BE2C (cell line): Measurements from ENCODE around the gene POU1F1.

ENCODE experiments used
- DNase-seq: peaks from one replicate; pipeline ENCODE4 v3.0.0-alpha.2; 2020
- H3K27me3 ChIP-seq: fragments of 250-450 bp; sonication (Bioruptor Pico); 2 replicates; pipeline ENCODE4 v1.5.1; 2020; ENCODE audit warnings: mild to moderate bottlenecking
- H3K36me3 ChIP-seq: fragments of 250-450 bp; sonication (Bioruptor Pico); 2 replicates; pipeline ENCODE4 v1.5.1; 2020; ENCODE audit warnings: mild to moderate bottlenecking
- H3K4me1 ChIP-seq: fragments of 250-450 bp; sonication (Bioruptor Pico); 2 replicates; pipeline ENCODE4 v1.5.1; 2020
- H3K4me3 ChIP-seq: 2 replicates; pipeline ENCODE4 v1.5.1; 2011; ENCODE audit warnings: low read depth, low read length
- H3K9me3 ChIP-seq: fragments of 250-450 bp; sonication (Bioruptor Pico); 2 replicates; pipeline ENCODE4 v1.5.1; 2020
- CTCF ChIP-seq: IDR thresholded peaks from 2 replicates; pipeline ENCODE4 v1.5.1; 2012; ENCODE audit warnings: mild to moderate bottlenecking, low read depth, low read length

The POU1F1 gene

DNA sequence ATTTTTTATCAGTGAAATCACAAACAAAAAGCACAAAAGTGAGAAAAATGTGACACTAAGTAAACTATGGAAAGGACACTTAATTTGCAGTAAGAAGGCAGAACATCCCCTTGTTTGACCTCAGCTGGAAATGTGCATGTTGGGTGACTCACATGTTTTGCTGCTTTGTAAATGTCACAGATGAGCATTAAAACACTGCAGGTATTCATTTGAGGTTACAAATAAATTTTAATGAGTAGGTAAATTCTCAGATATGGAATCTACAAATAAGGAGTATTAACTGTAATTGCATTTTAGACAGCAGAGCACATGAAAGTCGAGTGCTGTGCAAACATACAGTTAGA lies 29.0 kb downstream of the POU1F1 start:
- no peak for TF ChIP-seq CTCF
- Histone ChIP-seq H3K9me3 (no peaks in the 10 kb centered on the region), H3K4me1 (no peaks in the 10 kb centered on the region), H3K36me3 (no peaks in the 10 kb centered on the region; the same call in 1 of the 2 replicates), H3K4me3 (no peak overlapping the region), H3K27me3 (no peaks in the 10 kb centered on the region)
- DNase-seq, result no peak

DNA sequence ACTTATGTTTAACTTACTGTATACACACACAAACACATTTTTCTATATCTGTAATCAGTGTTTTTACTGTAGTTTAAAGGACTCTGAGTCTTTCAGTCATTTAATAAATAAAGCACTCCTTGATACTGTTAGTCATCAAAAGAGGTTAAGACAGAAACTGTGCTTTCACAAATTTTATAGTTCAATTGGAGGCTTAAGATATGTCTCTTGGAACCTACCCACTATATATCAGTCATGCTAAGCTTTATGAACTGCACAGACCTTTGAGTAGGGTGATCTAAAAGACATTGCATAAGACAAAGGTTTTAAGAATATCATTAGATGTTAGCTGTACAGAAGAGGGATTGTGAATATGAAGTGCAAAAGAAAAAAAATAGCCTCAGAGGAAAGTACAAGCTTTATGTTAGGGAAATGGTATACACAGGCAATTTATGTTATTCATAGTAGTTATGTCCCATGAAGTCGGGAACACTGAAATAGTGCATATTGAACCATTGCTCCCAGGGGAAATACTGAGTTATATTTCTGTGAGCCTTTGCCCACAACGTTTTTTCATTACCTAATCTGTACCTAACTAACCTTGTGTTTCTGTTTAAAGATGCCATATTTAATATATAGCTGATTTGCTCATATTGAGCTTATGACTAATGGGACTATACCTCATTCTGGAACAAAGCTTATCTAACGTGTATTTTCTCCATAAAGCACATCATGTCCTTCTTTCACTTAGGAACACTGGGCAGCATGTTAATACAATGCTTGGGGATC lies 29.5 kb downstream of the POU1F1 start:
- no peak for DNase-seq
- Histone ChIP-seq H3K9me3 (no peaks in the 10 kb centered on the region), H3K27me3 (no peaks in the 10 kb centered on the region), H3K4me1 (no peaks in the 10 kb centered on the region), H3K36me3 (no peaks in the 10 kb centered on the region; the same call in 1 of the 2 replicates), H3K4me3 (no peak overlapping the region)
- no peak for TF ChIP-seq CTCF

DNA sequence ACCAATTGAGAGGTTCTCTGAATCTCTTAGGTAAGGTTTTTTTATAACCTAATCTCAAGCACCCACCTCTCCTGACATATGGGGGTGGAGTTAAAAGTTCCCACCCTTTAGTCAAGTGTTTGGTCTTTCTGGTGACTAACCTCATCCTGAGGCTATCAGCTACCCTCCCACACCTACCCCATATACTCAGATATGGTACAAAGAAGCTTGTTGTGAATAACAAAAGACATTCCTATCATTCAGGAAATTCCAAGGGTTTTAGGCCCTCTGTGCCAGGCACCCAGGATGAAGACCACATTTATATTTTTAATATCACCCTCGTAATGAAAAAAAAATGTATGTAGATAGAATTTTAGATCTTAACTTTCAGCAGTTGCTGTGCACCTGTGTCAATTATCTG lies 40.3 kb downstream of the POU1F1 start:
- no peaks in the 10 kb centered on the region for H3K36me3 ChIP-seq
- no peak for DNase-seq
- TF ChIP-seq CTCF, result no peak

DNA sequence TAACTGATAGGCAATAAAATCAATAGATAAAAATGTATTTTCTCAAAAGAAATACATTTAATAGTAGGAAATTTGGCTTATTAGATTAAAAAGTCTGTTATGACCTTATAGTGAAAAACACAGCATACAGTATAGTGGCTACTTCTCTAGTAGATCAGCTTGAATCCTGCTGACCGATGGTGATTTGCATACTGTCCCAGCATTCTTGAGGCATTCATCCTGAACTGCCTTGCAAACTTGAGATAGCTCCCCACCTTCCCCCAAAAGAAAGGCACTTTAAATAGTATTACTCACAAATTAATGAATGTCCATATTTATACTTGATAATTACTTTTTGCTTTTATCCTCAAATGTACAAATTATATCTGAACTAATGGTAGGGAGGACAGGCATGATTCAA lies 42.6 kb downstream of the POU1F1 start:
- no peaks in the 10 kb centered on the region for H3K36me3 ChIP-seq
- no peak for DNase-seq
- no peak overlapping the region for H3K4me3 ChIP-seq
- H3K9me3 ChIP-seq, result no peaks in the 10 kb centered on the region
- no peak for TF ChIP-seq CTCF
- no peaks in the 10 kb centered on the region for H3K4me1 ChIP-seq
- H3K27me3 ChIP-seq, result peaks cover 12% of the 10 kb centered on the region

More for the DNA sequence above, 40.3 kb downstream of the POU1F1 start:
- Histone ChIP-seq H3K4me3 (no peak overlapping the region), H3K4me1 (no peaks in the 10 kb centered on the region), H3K27me3 (peaks cover 9% of the 10 kb centered on the region), H3K9me3 (no peaks in the 10 kb centered on the region)

DNA sequence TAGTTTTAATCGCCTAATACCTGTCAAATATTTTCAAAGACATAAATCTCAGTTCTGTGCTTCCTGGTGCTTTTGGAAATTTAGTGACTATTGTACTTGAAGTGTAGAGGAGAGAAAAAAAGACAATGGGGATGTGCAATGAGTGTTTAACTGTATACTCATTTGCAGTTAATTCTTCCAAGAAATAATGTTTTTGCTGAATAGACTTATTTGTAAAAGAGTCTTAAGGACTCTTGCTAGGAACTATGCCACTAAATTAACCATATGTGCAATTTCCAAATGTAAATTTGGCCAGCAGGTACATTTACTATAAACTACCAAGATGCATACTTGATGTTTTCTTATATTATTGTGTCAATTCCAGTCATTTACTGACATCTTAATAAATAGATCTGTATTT lies 47.3 kb downstream of the POU1F1 start:
- H3K36me3 ChIP-seq, result no peaks in the 10 kb centered on the region
- no peak for TF ChIP-seq CTCF
- peaks cover 4% of the 10 kb centered on the region for H3K4me1 ChIP-seq
- H3K4me3 ChIP-seq, result no peak overlapping the region
- H3K9me3 ChIP-seq, result no peaks in the 10 kb centered on the region
- DNase-seq, result no peak
- H3K27me3 ChIP-seq, result peaks cover 32% of the 10 kb centered on the region

- Histone ChIP-seq H3K36me3 (no peaks in the 10 kb centered on the region), H3K4me1 (peaks cover 4% of the 10 kb centered on the region), H3K9me3 (no peaks in the 10 kb centered on the region), H3K27me3 (peaks cover 29% of the 10 kb centered on the region), H3K4me3 (no peak overlapping the region)
- TF ChIP-seq CTCF, result no peak
- DNase-seq, result no peak
Observed at GRCh38 chr3:87228316-87228715, 48.1 kb downstream of the POU1F1 start.
